GM12873 (cell line): ENCODE results near the gene CELA2B.

ENCODE experiments used
- TF ChIP-seq, protein P1 (sequence below): IDR thresholded peaks from 2 replicates; pipeline ENCODE4 v1.5.1; 2012; ENCODE audit warnings: low read depth, mild to moderate bottlenecking, moderate library complexity, low read length, control low read depth; ENCODE audit not compliant: insufficient read depth; ENCODE audit errors: missing control alignments

Gene CELA2B

DNA sequence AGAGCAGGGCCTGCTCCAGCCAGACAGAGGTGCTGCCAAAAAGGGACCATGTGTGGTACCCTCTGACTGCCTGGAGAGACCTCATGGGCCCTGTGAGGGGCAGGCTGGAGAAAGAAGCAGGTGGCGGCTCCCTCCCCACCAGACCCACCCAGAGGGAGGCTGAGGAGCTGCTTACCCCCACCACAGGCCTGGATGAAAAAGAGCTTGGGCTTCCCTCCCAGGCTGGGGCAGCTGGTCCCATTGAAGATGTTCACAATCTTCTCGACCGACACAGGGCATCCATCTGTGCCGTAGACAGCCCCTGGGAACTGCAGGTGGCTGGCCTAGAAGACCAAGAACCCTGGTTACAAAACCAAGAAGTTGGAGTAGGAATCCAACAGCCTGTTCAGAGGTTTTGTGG, 28.5 kb downstream of the CELA2B start:
- TF ChIP-seq, protein P1, sequence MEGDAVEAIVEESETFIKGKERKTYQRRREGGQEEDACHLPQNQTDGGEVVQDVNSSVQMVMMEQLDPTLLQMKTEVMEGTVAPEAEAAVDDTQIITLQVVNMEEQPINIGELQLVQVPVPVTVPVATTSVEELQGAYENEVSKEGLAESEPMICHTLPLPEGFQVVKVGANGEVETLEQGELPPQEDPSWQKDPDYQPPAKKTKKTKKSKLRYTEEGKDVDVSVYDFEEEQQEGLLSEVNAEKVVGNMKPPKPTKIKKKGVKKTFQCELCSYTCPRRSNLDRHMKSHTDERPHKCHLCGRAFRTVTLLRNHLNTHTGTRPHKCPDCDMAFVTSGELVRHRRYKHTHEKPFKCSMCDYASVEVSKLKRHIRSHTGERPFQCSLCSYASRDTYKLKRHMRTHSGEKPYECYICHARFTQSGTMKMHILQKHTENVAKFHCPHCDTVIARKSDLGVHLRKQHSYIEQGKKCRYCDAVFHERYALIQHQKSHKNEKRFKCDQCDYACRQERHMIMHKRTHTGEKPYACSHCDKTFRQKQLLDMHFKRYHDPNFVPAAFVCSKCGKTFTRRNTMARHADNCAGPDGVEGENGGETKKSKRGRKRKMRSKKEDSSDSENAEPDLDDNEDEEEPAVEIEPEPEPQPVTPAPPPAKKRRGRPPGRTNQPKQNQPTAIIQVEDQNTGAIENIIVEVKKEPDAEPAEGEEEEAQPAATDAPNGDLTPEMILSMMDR: no peak

DNA sequence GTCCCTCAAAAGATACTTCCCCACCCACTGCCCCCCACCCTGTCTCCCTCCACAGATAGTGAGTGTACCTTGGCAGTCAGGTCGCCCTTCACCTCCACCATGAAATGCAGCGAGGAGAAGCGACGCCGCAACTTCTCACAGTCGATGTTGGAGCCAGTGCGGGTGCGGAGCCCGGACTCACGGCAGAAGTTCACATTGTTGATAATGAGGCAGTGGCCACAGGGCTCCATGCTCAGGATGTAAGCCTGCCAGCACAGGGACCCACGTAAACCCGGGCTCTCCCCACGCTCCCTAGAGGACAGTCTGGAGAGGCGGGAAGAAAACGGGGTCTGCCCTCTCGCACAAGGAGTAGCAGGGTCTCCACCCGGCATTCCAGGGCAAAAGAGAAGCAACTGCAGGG, 30.9 kb downstream of the CELA2B start:
- TF ChIP-seq, protein P1: no peak

DNA sequence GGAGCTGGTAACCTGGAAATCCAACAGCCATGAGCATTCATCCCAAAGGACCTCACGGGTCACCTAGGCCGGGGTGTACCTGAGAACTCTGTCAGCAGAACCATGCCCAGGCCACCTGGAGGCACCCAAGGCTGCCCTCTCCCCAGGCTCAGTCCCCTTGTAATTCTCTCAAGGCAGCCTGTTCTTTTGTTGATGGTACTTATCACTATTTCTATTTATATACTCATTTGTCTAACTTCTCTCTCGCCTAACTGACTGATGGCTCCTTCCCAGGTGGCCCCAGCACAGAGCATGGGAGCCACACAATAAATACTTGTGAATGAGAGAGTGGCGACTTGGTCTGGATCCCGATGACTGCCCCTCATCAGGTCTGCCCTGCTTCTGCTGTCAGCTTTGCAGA, 31.4 kb downstream of the CELA2B start:
- TF ChIP-seq, protein P1: no peak

DNA sequence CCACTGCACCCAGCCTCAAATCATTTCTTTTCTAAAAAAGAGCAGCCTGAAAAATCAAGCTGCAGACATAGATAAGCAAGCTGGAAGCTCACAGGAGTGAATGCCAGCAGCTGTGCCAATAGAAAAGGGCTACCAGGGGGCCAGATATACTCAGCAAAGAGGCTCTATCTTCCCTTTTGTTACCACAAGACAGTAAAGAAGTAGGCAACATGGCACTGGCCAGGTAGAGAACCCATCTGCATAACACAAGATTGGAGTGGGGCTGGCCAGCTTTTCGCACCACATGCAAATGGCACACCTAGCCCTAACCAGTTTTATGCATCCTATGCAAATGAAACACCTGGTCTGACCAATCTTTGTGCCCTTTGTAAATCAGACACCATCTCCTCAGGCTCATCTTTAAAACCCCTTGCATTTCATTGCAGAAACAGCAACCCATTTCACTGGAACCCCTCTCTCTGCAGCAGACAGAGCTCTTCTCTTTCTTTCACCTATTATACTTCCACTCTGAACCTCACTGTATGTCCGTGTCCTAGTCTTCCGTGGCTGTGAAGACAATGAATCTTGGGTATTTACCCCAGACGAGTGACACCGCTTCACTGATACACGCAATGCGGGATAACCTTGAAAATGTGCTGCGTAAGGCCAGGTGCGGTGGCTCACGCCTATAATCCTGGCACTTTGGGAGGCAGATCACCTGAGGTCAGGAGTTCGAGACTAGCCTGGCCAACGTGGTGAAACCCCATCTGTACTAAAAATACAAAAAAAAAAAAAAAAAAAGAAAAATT, 33.0 kb downstream of the CELA2B start:
- TF ChIP-seq, protein P1: no peak

DNA sequence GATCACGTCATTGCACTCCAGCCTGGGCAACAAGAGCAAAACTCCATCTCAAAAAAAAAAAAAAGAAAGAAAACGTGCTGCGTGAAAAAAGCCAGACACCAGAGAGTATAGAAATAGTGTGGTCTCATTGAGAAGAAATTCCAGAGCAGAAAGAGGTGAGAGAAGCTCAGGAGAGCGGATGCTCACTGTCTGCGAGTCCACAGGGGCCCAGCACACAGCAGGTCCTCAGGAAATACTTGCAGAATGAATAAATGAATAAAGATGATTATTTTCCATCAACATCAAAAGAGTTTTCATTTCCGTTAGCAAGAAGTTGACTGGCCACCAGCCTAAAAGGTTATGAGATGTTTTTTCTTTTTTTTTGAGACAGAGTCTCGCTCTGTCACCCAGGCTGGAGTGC, 33.7 kb downstream of the CELA2B start:
- TF ChIP-seq, protein P1: no peak

DNA sequence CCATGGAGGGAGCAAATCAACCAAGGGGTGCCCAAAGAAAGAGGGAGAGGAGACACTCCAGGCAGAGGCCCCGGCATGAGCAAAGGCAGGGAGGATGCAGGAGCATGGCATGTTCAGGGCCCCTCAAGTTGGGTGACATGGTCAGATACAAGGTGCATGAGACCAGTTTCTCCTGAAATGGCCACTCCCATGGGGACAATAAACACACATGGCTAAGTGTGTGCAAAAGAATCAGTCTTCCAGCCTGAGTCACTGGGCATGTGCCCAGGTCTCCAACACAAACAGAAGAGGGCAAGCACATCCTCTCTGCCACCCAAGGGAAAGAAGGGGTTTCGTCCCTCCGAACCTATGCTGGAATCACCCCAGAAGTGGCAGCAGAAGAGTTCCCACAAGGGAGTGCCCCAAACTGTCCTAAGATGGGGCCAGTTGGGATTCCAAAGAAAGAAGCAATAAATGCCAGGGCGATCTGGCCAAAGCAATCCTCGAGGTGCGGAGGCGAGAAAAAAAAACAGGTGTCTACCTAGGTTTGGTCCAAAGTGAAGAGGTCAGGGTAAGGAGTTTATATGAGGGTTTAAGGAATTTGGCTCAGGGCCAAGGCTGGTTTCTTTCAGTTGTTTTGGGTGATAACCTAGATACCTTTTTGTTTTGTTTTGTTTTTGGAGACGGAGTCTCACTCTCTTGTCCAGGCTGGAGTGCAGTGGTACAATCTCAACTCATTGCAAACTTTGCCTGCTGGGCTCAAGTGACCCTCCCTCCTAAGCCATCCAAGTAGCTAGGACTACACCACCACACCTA, 34.9 kb downstream of the CELA2B start:
- TF ChIP-seq, protein P1: no peak

DNA sequence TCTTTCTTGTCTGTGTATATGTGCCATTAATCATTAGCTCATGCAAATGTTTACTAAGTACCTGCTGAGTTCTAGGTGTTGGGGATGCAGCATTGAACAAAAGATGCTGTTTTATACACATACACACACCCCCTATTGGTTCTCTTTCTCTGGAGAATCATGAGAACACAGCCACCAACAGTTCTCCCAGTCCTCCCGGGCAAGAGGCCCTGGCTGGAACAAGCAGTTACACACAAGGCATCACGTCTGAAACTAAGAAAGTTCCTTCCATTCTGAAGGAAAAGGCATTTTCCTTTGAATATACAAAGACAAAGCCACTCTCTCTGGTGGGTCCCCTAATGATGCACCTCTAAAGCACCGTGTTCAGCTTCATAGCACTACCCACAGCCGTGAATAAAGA, 37.3 kb downstream of the CELA2B start:
- TF ChIP-seq, protein P1: no peak
